HG03135 (cell line): Measurements from ENCODE around the gene PRSS27.

Experiments used
- ATAC-seq: cut with Tn5 transposase; IDR thresholded peaks from one replicate; pipeline ENCODE4 v1.9.1; 2021; ENCODE audit warnings: mild to moderate bottlenecking, moderate library complexity; ENCODE audit not compliant: unreplicated experiment

The PRSS27 gene

GRCh38 chr16:2720064-2720457, at the start of gene PRSS27:
PRSS27 (minus strand) TSS chr16:2720224; CDS start chr16:2720160, 64 bp downstream.
- ATAC-seq = no peak

- no peak for ATAC-seq
Measured at GRCh38 chr16:2769675-2770056, 49.6 kb upstream of the PRSS27 start.

- no peak for ATAC-seq
Measured at GRCh38 chr16:2769100-2769529, 49.1 kb upstream of the PRSS27 start.

- no peak for ATAC-seq
Measured at GRCh38 chr16:2768403-2769089, 48.5 kb upstream of the PRSS27 start.

- ATAC-seq = no peak
Measured at GRCh38 chr16:2767891-2768290, 47.9 kb upstream of the PRSS27 start.

GRCh38 chr16:2767140-2767731, 47.2 kb upstream of the PRSS27 start:
- ATAC-seq = no peak

- ATAC-seq = no peak
Measured at GRCh38 chr16:2766430-2767139, 46.6 kb upstream of the PRSS27 start.

GRCh38 chr16:2765462-2766404, 45.7 kb upstream of the PRSS27 start:
- no peak for ATAC-seq

GRCh38 chr16:2764718-2765117, 44.7 kb upstream of the PRSS27 start:
- ATAC-seq = no peak

- ATAC-seq = no peak
Measured at GRCh38 chr16:2763173-2763572, 43.1 kb upstream of the PRSS27 start.

- no peak for ATAC-seq
Measured at GRCh38 chr16:2762711-2763110, 42.7 kb upstream of the PRSS27 start.

- no peak for ATAC-seq
Measured at GRCh38 chr16:2761886-2762583, 42.0 kb upstream of the PRSS27 start.

GRCh38 chr16:2761472-2761871, 41.4 kb upstream of the PRSS27 start:
- ATAC-seq = no peak

GRCh38 chr16:2757344-2757743, 37.3 kb upstream of the PRSS27 start:
- ATAC-seq = no peak

- ATAC-seq = no peak
Measured at GRCh38 chr16:2756288-2757015, 36.4 kb upstream of the PRSS27 start.

- ATAC-seq = no peak
Measured at GRCh38 chr16:2755158-2755557, 35.1 kb upstream of the PRSS27 start.

GRCh38 chr16:2753733-2754020, 33.7 kb upstream of the PRSS27 start:
- no peak for ATAC-seq

GRCh38 chr16:2752850-2753732, 33.1 kb upstream of the PRSS27 start:
- ATAC-seq = peak; percentile 34
